ENCODE results near the gene NKAIN1.

DNA sequence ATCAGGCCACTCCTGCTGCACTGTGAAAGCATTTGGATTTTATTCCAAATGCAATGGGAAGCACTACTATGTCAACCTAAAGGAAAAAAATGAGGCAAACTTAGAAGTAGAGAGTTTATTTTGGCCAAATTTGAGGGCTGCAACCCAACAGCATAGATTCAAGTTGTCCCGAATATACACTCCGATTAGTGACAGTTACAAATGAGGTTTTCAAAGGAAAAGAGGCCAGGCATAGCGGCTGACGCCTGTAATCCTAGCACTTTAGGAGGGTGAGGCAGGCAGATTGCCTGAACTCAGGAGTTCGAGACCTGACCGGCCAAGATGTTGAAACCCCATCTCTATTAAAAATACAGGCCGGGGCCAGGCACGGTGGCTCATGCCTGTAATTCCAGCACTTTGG is 95.2 kb downstream of the NKAIN1 start:
- TF ChIP-seq EZH2phosphoT487 (IDR thresholded peaks at IDR 0.05; ENCODE audit: borderline replicate concordance, low read depth, low read length) = no peak
- TF ChIP-seq, protein P1, sequence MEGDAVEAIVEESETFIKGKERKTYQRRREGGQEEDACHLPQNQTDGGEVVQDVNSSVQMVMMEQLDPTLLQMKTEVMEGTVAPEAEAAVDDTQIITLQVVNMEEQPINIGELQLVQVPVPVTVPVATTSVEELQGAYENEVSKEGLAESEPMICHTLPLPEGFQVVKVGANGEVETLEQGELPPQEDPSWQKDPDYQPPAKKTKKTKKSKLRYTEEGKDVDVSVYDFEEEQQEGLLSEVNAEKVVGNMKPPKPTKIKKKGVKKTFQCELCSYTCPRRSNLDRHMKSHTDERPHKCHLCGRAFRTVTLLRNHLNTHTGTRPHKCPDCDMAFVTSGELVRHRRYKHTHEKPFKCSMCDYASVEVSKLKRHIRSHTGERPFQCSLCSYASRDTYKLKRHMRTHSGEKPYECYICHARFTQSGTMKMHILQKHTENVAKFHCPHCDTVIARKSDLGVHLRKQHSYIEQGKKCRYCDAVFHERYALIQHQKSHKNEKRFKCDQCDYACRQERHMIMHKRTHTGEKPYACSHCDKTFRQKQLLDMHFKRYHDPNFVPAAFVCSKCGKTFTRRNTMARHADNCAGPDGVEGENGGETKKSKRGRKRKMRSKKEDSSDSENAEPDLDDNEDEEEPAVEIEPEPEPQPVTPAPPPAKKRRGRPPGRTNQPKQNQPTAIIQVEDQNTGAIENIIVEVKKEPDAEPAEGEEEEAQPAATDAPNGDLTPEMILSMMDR (conservative IDR thresholded peaks at IDR 0.05; ENCODE audit: low read length) = no peak

Data from OCI-LY7 (cell line).